Measurements from ENCODE around the gene OXSR1. TPM values are rescaled to one million over a fixed set of nuclear protein-coding genes. Genes with fewer than 3 reads are reported as not detected.

The OXSR1 gene
- total RNA-seq, 1 donor from 2014 or later = 22.9 TPM

DNA sequence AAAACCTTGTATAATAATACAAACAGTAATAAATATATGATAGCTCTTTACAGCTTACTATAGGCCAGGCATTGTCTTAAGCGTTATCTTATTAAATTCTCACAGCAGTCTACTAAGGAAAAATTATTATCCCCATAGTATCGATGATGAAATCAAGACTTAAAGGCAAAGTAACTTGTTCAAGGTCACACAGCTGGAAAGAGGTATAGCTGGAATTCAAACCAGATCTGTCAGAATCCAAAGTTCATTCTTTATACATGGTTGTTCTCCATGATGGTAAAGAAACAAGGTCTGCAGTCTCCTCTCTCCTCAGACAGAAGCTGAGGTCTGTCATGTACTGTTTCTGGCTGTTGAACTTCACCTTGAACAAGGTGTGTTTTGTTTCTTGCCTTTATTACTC is 84.9 kb downstream of the OXSR1 start:
- H3K27ac ChIP-seq (replicated peaks) = no peak overlapping the region
- peaks cover 78% of the 10 kb centered on the region for H3K36me3 ChIP-seq
- no peak overlapping the region for H3K4me3 ChIP-seq
- DNase-seq = no peak
- peaks cover 12% of the 10 kb centered on the region for H3K4me1 ChIP-seq
- no peaks in the 10 kb centered on the region for H3K27me3 ChIP-seq (ENCODE audit: low read depth)
- H3K9me3 ChIP-seq (replicated peaks) = no peaks in the 10 kb centered on the region
- no peak for TF ChIP-seq CTCF (IDR thresholded peaks at IDR 0.05; ENCODE audit: borderline replicate concordance)
- intact Hi-C loops (cut with micrococcal nuclease) = no loop called here

GRCh38 chr3:38251197-38251596 is 85.9 kb downstream of the OXSR1 start:
- Histone ChIP-seq H3K27ac (replicated peaks) (peak overlapping the region; percentile 16), H3K27me3 (ENCODE audit: low read depth) (no peaks in the 10 kb centered on the region), H3K4me1 (peaks cover 19% of the 10 kb centered on the region), H3K9me3 (replicated peaks) (no peaks in the 10 kb centered on the region), H3K4me3 (no peak overlapping the region), H3K36me3 (peaks cover 75% of the 10 kb centered on the region)
- TF ChIP-seq CTCF (IDR thresholded peaks at IDR 0.05; ENCODE audit: borderline replicate concordance) = no peak
- intact Hi-C loops (cut with micrococcal nuclease) = no loop called here
- DNase-seq = no peak

- Histone ChIP-seq H3K4me1 (peaks cover 7% of the 10 kb centered on the region), H3K27me3 (ENCODE audit: low read depth) (no peaks in the 10 kb centered on the region), H3K27ac (replicated peaks) (no peak overlapping the region), H3K9me3 (replicated peaks) (no peaks in the 10 kb centered on the region), H3K36me3 (peaks cover 63% of the 10 kb centered on the region), H3K4me3 (no peak overlapping the region)
- DNase-seq = no peak
- intact Hi-C loops (cut with micrococcal nuclease) = no loop called here
- no peak for TF ChIP-seq CTCF (IDR thresholded peaks at IDR 0.05; ENCODE audit: borderline replicate concordance)
Observed at GRCh38 chr3:38253704-38254103, 88.4 kb downstream of the OXSR1 start.

- H3K4me3 ChIP-seq = no peak overlapping the region
- H3K9me3 ChIP-seq (replicated peaks) = no peaks in the 10 kb centered on the region
- H3K4me1 ChIP-seq = peaks cover 7% of the 10 kb centered on the region
- intact Hi-C loops (cut with micrococcal nuclease) = no loop called here
- no peak for DNase-seq
- H3K27ac ChIP-seq (replicated peaks) = no peak overlapping the region
- no peak for TF ChIP-seq CTCF (IDR thresholded peaks at IDR 0.05; ENCODE audit: borderline replicate concordance)
- H3K27me3 ChIP-seq (ENCODE audit: low read depth) = no peaks in the 10 kb centered on the region
- peaks cover 53% of the 10 kb centered on the region for H3K36me3 ChIP-seq
Observed at GRCh38 chr3:38254872-38255271, 89.5 kb downstream of the OXSR1 start.

- Histone ChIP-seq H3K9me3 (replicated peaks) (no peaks in the 10 kb centered on the region), H3K4me1 (peaks cover 7% of the 10 kb centered on the region), H3K27ac (replicated peaks) (no peak overlapping the region), H3K27me3 (ENCODE audit: low read depth) (no peaks in the 10 kb centered on the region), H3K36me3 (peaks cover 45% of the 10 kb centered on the region), H3K4me3 (no peak overlapping the region)
- no peak for TF ChIP-seq CTCF (IDR thresholded peaks at IDR 0.05; ENCODE audit: borderline replicate concordance)
- no peak for DNase-seq
- intact Hi-C loops (cut with micrococcal nuclease) = no loop called here
Observed at GRCh38 chr3:38255627-38256026, 90.3 kb downstream of the OXSR1 start.

DNA sequence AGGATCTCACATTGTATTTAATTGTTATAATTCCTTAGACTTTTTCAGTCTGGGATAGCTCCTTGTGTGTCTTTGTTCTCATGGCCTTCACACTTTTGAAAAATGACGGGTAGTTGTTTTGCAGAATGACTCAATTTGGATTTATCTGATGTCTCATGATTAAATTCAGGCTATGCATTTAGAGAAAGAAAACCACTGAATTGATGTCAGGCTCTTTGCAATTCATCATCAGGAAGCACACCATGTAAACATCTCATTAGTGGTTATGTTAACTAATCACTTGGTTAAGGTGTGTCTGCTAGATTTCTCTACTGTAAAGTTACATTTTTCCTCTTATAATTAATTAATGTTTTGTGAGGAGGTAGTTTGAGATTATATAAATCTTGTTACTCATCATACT is 92.2 kb downstream of the OXSR1 start:
- TF ChIP-seq CTCF (IDR thresholded peaks at IDR 0.05; ENCODE audit: borderline replicate concordance) = no peak
- no peaks in the 10 kb centered on the region for H3K9me3 ChIP-seq (replicated peaks)
- no peak for DNase-seq
- H3K4me1 ChIP-seq = peaks cover 7% of the 10 kb centered on the region
- H3K4me3 ChIP-seq = no peak overlapping the region
- H3K27me3 ChIP-seq (ENCODE audit: low read depth) = no peaks in the 10 kb centered on the region
- no peak overlapping the region for H3K27ac ChIP-seq (replicated peaks)
- peaks cover 29% of the 10 kb centered on the region for H3K36me3 ChIP-seq
- intact Hi-C loops (cut with micrococcal nuclease) = no loop called here
